Measurements from ENCODE around the gene B4GALNT3.
A peak's percentile ranks its signal among the peaks of the same experiment; 100 is the strongest.

The B4GALNT3 gene

GRCh38 chr12:541676-542324 is 82.1 kb downstream of the B4GALNT3 start:
- DNase-seq: no peak

GRCh38 chr12:542395-543113 is 82.8 kb downstream of the B4GALNT3 start:
- DNase-seq: no peak

GRCh38 chr12:543114-543451 is 83.3 kb downstream of the B4GALNT3 start:
- DNase-seq: no peak

GRCh38 chr12:544142-544541 is 84.4 kb downstream of the B4GALNT3 start:
- no peak for DNase-seq

- DNase-seq: no peak
Measured at GRCh38 chr12:544941-545635, 85.3 kb downstream of the B4GALNT3 start.

GRCh38 chr12:545835-546234 is 86.1 kb downstream of the B4GALNT3 start:
- DNase-seq: no peak

GRCh38 chr12:546265-546919 is 86.7 kb downstream of the B4GALNT3 start:
- no peak for DNase-seq

GRCh38 chr12:546920-547845 is 87.4 kb downstream of the B4GALNT3 start:
- peak; percentile 40 for DNase-seq

GRCh38 chr12:547883-548470 is 88.2 kb downstream of the B4GALNT3 start:
- no peak for DNase-seq

- DNase-seq: no peak
Measured at GRCh38 chr12:549476-550082, 89.8 kb downstream of the B4GALNT3 start.

- no peak for DNase-seq
Measured at GRCh38 chr12:550473-551260, 90.9 kb downstream of the B4GALNT3 start.

- DNase-seq: no peak
Measured at GRCh38 chr12:552466-552865, 92.7 kb downstream of the B4GALNT3 start.

GRCh38 chr12:553216-554000 is 93.7 kb downstream of the B4GALNT3 start:
- no peak for DNase-seq

- no peak for DNase-seq
Measured at GRCh38 chr12:554001-554285, 94.2 kb downstream of the B4GALNT3 start.

GRCh38 chr12:556498-556897 is 96.8 kb downstream of the B4GALNT3 start:
- DNase-seq: no peak

- no peak for DNase-seq
Measured at GRCh38 chr12:558580-558979, 98.8 kb downstream of the B4GALNT3 start.

GRCh38 chr12:559208-559905 is 99.6 kb downstream of the B4GALNT3 start:
- DNase-seq: no peak

GRCh38 chr12:559906-560455 is 100.2 kb downstream of the B4GALNT3 start:
- DNase-seq: no peak

- DNase-seq: no peak
Measured at GRCh38 chr12:560691-561390, 101.1 kb downstream of the B4GALNT3 start.
